NB4 (cell line): Measurements from ENCODE around the gene PPIA.
"Not testable (repeated sequence)": the region's sequence is repeated elsewhere in the genome, so short reads cannot be mapped to it uniquely, and the experiment has no call there.

Source experiments
- DNase-seq: peaks from one replicate; pipeline ENCODE4 v3.0.0; 2010; ENCODE audit warnings: low read depth
- H3K4me3 ChIP-seq: one replicate; pipeline ENCODE4 v1.5.1; 2011; ENCODE audit warnings: mild to moderate bottlenecking, low read depth, low read length, moderate library complexity
- MYC ChIP-seq: IDR thresholded peaks from 2 replicates; pipeline ENCODE4 v1.6.1; 2011; ENCODE audit warnings: low read depth, low read length
- POLR2A ChIP-seq: IDR thresholded peaks from 2 replicates; pipeline ENCODE4 v1.6.1; 2011; ENCODE audit warnings: mild to moderate bottlenecking; ENCODE audit not compliant: insufficient read length; ENCODE audit errors: extremely low read depth
- TF ChIP-seq, protein P1 (sequence below): IDR thresholded peaks from one replicate; pipeline ENCODE4 v1.5.1; 2012; ENCODE audit warnings: low read depth, low read length
- TF ChIP-seq, protein P2 (sequence below): IDR thresholded peaks from 2 replicates; pipeline ENCODE4 v1.6.1; 2011; ENCODE audit warnings: low read depth, low read length

Gene PPIA

GRCh38 chr7:44783407-44783806 lies 13.1 kb upstream of the PPIA start:
- no peak for DNase-seq
- no peak overlapping the region for H3K4me3 ChIP-seq
- TF ChIP-seq MYC (no peak), POLR2A (no peak)
- TF ChIP-seq, protein P1, sequence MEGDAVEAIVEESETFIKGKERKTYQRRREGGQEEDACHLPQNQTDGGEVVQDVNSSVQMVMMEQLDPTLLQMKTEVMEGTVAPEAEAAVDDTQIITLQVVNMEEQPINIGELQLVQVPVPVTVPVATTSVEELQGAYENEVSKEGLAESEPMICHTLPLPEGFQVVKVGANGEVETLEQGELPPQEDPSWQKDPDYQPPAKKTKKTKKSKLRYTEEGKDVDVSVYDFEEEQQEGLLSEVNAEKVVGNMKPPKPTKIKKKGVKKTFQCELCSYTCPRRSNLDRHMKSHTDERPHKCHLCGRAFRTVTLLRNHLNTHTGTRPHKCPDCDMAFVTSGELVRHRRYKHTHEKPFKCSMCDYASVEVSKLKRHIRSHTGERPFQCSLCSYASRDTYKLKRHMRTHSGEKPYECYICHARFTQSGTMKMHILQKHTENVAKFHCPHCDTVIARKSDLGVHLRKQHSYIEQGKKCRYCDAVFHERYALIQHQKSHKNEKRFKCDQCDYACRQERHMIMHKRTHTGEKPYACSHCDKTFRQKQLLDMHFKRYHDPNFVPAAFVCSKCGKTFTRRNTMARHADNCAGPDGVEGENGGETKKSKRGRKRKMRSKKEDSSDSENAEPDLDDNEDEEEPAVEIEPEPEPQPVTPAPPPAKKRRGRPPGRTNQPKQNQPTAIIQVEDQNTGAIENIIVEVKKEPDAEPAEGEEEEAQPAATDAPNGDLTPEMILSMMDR = no peak
- TF ChIP-seq, protein P2, sequence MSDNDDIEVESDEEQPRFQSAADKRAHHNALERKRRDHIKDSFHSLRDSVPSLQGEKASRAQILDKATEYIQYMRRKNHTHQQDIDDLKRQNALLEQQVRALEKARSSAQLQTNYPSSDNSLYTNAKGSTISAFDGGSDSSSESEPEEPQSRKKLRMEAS = no peak

GRCh38 chr7:44784364-44784763 lies 12.1 kb upstream of the PPIA start:
- TF ChIP-seq MYC (no peak), POLR2A (no peak)
- TF ChIP-seq, protein P2 = no peak
- TF ChIP-seq, protein P1 = no peak
- DNase-seq = no peak
- no peak overlapping the region for H3K4me3 ChIP-seq

GRCh38 chr7:44785218-44785617 lies 11.3 kb upstream of the PPIA start:
- DNase-seq, H3K4me3 ChIP-seq: not testable (repeated sequence)

DNA sequence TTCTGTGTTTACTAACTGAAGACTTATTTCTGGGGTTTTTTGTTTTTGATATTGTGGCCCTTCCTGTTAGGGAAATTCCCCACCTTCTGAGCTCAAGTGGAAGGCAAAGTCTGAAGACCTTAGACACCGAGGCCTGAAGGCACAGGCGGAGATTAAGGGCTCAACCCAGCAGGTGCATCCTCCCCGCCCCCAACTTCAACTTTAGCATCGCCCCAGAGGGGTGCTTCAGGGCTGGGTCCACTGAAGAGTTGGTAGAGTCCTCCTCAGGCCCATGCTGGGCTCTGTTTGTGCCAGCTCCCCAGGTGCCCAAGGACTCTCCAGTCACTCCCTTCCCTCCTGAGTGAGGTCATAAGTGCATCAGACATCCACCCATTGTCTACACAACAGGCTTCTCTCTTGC lies 9.4 kb upstream of the PPIA start:
- TF ChIP-seq POLR2A (no peak), MYC (no peak)
- TF ChIP-seq, protein P1 = no peak
- TF ChIP-seq, protein P2 = no peak
- H3K4me3 ChIP-seq = no peak overlapping the region
- DNase-seq = no peak

GRCh38 chr7:44787762-44788161 lies 8.7 kb upstream of the PPIA start:
- TF ChIP-seq MYC (no peak), POLR2A (no peak)
- TF ChIP-seq, protein P2 = no peak
- TF ChIP-seq, protein P1 = no peak
- no peak for DNase-seq
- H3K4me3 ChIP-seq = no peak overlapping the region

- DNase-seq = no peak
- TF ChIP-seq, protein P1 = no peak
- no peak for TF ChIP-seq POLR2A
- no peak for TF ChIP-seq MYC
- TF ChIP-seq, protein P2 = no peak
- no peak overlapping the region for H3K4me3 ChIP-seq
Measured at GRCh38 chr7:44789990-44790389, 6.5 kb upstream of the PPIA start.
